GM23338 (cell line): Measurements from ENCODE around the gene OR6C65.

Experiments
- CREB1 ChIP-seq: fragments of 250-450 bp; sonication (Bioruptor Pico); IDR thresholded peaks from 2 replicates; pipeline ENCODE4 v1.5.0; 2020; ENCODE audit warnings: low read depth, mild to moderate bottlenecking, moderate library complexity
- CTCF ChIP-seq, 2 experiments: fragments of 200-600 bp in 1 of 2; sonication (generic) in 1 of 2; conservative IDR thresholded peaks; 2 replicates each; pipeline versions ENCODE4 v1.5.1 to v1.6.1; 2016 to 2017; ENCODE audit warnings: antibody characterized with exemption in 2 of 2, low read depth in 2 of 2, mild to moderate bottlenecking in 2 of 2, moderate library complexity in 1 of 2
- EZH2 ChIP-seq: fragments of 200-600 bp; sonication (generic); IDR thresholded peaks from one replicate; pipeline ENCODE4 v1.8.0; 2017; ENCODE audit warnings: antibody characterized with exemption, mild to moderate bottlenecking, low read depth; ENCODE audit not compliant: unreplicated experiment
- EZH2phosphoT487 ChIP-seq: fragments of 200-600 bp; sonication (generic); IDR thresholded peaks from one replicate; pipeline ENCODE4 v1.8.1; 2018; ENCODE audit warnings: antibody characterized with exemption; ENCODE audit not compliant: unreplicated experiment
- JUNB ChIP-seq: IDR thresholded peaks from one replicate; pipeline ENCODE4 v1.6.1; 2016; ENCODE audit warnings: antibody characterized with exemption; ENCODE audit not compliant: unreplicated experiment
- POLR2AphosphoS5 ChIP-seq: IDR thresholded peaks from 2 replicates; pipeline ENCODE4 v1.6.1; 2016; ENCODE audit warnings: antibody characterized with exemption, low read depth
- REST ChIP-seq: IDR thresholded peaks from one replicate; pipeline ENCODE4 v1.6.1; 2018; ENCODE audit warnings: antibody characterized with exemption; ENCODE audit not compliant: unreplicated experiment

GRCh38 chr12:55362675-55363074, 37.7 kb upstream of the OR6C65 start, which contains the start of gene OR6C75:
- no peak for TF ChIP-seq CTCF (conservative IDR thresholded peaks at IDR 0.05; ENCODE audit: low read depth in 2 of 2)
- no peak for TF ChIP-seq POLR2AphosphoS5
- TF ChIP-seq EZH2phosphoT487 = no peak
- TF ChIP-seq EZH2 = no peak
- no peak for TF ChIP-seq REST
- TF ChIP-seq JUNB = no peak
- no peak for TF ChIP-seq CREB1 (CRISPR knock-in tag)
